GM12875 (cell line): ENCODE measurements around the gene ATP13A3.
"Not testable (repeated sequence)": the region's sequence is repeated elsewhere in the genome, so short reads cannot be mapped to it uniquely, and the experiment has no call there.

Experiments
- H3K4me3 ChIP-seq: one replicate; pipeline ENCODE4 v1.5.1; 2011; ENCODE audit warnings: low read depth, low read length, control low read depth
- TF ChIP-seq, protein P1 (sequence below): IDR thresholded peaks from 2 replicates; pipeline ENCODE4 v1.5.1; 2011; ENCODE audit warnings: low read depth, mild to moderate bottlenecking, control low read depth, inconsistent platforms, low read length, moderate library complexity, borderline replicate concordance; ENCODE audit not compliant: insufficient read depth

The ATP13A3 gene

DNA sequence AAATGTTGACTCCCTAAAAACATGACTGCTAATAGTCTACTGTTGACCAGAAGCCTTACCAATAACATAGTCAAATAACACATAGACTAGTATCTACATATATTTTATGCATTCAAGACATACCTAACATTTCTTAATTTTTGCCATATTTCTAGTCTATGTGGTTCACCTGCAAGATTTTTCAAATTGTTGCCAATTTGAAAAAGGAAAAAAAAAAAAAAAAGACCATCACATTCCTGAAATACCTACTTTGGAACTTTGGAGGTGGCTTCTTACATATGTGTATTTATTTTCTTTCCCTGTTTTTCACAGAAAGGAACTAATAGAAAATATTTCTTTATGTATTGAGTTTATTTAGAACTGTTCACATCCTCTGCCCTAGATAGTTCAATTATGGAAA lies 13.4 kb upstream of the ATP13A3 start:
- H3K4me3 ChIP-seq = no peak overlapping the region
- TF ChIP-seq, protein P1, sequence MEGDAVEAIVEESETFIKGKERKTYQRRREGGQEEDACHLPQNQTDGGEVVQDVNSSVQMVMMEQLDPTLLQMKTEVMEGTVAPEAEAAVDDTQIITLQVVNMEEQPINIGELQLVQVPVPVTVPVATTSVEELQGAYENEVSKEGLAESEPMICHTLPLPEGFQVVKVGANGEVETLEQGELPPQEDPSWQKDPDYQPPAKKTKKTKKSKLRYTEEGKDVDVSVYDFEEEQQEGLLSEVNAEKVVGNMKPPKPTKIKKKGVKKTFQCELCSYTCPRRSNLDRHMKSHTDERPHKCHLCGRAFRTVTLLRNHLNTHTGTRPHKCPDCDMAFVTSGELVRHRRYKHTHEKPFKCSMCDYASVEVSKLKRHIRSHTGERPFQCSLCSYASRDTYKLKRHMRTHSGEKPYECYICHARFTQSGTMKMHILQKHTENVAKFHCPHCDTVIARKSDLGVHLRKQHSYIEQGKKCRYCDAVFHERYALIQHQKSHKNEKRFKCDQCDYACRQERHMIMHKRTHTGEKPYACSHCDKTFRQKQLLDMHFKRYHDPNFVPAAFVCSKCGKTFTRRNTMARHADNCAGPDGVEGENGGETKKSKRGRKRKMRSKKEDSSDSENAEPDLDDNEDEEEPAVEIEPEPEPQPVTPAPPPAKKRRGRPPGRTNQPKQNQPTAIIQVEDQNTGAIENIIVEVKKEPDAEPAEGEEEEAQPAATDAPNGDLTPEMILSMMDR = no peak

- not testable (repeated sequence) for H3K4me3 ChIP-seq
These were observed 12.7 kb upstream of the ATP13A3 start for GRCh38 chr3:194499516-194499915.

DNA sequence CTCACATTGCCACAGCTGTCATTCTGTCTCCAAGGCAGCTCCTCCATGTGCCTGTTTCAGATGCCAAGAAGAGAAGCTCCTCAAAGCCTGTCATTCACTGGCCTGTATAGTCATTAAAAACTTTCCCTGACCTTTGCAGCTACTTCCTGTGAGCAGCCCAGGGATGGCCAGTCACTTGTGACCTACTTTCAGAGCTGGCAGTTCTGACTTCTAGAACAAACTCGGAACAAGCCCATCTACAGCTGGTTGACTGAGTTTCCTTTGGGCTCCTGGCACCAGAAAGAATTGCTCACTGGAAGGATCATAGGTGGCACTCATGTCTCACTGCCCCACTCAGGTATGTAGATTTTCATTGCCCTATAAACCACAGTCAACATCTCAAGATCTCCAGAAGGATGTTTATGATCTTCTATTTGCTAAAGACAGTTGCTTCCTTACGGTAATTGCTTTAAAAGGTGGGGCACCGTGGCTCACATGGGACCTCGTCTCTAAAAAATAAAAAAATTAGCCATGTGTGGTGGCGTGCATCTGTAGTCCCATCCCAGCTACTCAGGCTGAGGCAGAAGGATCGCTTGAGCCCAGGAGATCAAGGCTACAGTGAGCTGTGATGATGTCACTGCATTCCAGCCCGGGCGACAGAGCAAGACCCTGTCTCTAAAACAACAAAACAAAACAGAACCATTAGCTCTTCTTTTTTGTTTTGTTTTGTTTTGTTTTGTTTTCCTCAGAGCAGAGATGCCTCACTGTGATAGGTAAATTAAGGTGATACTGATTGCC lies 11.2 kb upstream of the ATP13A3 start:
- no peak overlapping the region for H3K4me3 ChIP-seq
- TF ChIP-seq, protein P1 = no peak

GRCh38 chr3:194496217-194496919 lies 9.6 kb upstream of the ATP13A3 start:
- TF ChIP-seq, protein P1 = no peak

GRCh38 chr3:194494951-194495374 lies 8.2 kb upstream of the ATP13A3 start:
- H3K4me3 ChIP-seq = no peak overlapping the region
- TF ChIP-seq, protein P1 = no peak

More at GRCh38 chr3:194496217-194496919, 9.6 kb upstream of the ATP13A3 start:
- no peak overlapping the region for H3K4me3 ChIP-seq

DNA sequence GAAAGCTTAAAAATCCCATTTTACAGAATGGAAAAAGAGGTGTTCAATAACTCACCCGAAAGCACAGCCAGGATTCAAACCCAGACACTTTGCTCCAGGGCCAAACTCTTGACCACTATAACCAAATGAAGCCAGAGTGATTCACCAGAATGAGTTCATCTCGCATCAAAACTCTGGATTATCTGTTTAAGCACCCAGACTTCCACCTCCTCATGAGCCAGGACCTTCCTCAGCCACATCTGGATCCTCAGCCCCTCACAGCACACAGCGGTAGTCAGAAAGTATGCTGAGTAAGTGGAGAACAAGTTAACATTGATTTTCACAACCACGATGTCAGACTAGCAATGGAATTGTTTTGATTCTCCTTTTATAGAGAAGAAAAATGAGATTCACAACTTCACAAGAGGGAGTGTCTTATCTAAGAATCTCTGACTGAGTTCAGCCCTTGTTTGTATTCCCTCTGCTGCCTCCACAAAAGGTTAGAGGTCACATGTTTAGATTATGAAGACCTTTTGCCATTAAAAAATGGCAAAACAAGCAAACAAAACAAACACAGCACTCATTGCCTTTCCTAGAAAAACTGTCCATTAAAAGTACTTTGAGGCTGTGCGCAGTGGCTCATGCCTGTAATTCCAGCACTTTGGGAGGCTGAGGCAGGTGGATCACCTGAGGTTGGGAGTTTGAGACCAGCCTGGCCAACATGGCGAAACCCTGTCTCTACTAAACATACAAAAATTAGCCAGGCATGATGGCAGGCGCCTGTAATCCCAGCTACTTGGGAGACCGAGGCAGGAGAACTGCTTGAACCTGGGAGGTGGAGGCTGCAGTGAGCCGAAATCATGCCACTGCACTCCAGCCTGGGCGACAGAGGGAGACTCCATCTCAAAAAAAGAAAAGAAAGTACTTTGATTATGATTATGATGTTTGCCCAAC lies 7.5 kb upstream of the ATP13A3 start:
- not testable (repeated sequence) for H3K4me3 ChIP-seq

DNA sequence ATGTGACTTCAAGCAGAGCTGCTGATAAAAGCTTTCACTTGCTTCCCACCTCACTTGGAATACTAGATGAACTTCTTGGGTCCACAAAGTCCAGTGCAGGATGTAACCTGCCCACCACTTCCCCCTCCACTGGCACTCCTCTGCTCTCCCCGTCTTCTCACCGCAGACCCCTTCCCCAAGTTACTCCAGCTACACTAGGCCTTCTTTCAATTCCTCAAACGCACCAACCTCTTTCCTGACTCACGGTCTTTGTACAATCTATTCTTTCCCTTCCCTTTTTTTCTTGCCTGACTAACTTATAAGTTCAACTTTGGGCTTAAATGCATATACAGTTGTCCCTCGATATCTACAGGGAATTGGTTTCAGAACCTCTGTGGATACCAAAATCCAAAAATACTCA lies 5.2 kb upstream of the ATP13A3 start:
- TF ChIP-seq, protein P1 = no peak
- H3K4me3 ChIP-seq = no peak overlapping the region
